Left ventricle myocardium inferior (tissue), 1 donor: Measurements from ENCODE around the gene SLC19A2. TPM values are rescaled to one million over a fixed set of nuclear protein-coding genes. Genes with fewer than 3 reads are reported as not detected.
A peak's percentile ranks its signal among the peaks of the same experiment; 100 is the strongest.

Experiments used
- DNase-seq: peaks from one replicate; pipeline ENCODE4 v3.0.0-alpha.2; 2020
- H3K27ac ChIP-seq: fragments of 200-600 bp; replicated peaks from 2 replicates; pipeline ENCODE4 v1.8.0; 2021
- H3K27me3 ChIP-seq: fragments of 200-600 bp; 2 replicates; pipeline ENCODE4 v1.8.0; 2021; ENCODE audit warnings: low read depth
- H3K36me3 ChIP-seq: fragments of 200-600 bp; 2 replicates; pipeline ENCODE4 v1.8.0; 2021
- H3K4me1 ChIP-seq: fragments of 200-600 bp; 2 replicates; pipeline ENCODE4 v1.8.0; 2021
- H3K4me3 ChIP-seq: fragments of 200-600 bp; 2 replicates; pipeline ENCODE4 v1.8.0; 2021; ENCODE audit warnings: mild to moderate bottlenecking, moderate library complexity
- H3K9me3 ChIP-seq: fragments of 200-600 bp; replicated peaks from 2 replicates; pipeline ENCODE4 v1.8.0; 2021
- intact Hi-C: fragments of 100-400 bp; cut with micrococcal nuclease; formaldehyde crosslinking; loops from one replicate; pipeline ENCODE4 v1.11.0; 2022
- total RNA-seq: library from RNA; stranded (reverse); fragmentation: NEBNext Ultra II Directional; extraction: Animal tissue kit (Norgen Biotek cat#: 25700); gene quantifications from one replicate; pipeline ENCODE4 v1.2.1, GENCODE V29; 2021
- TF ChIP-seq, protein P1 (sequence below): fragments of 200-600 bp; IDR thresholded peaks from 2 replicates; pipeline ENCODE4 v1.8.0; 2021; ENCODE audit warnings: antibody characterized with exemption, mild to moderate bottlenecking, borderline replicate concordance
- donor health status: DM: no; HTN: yes; CAD: no; lungs with severe emphysema.

Gene SLC19A2
- total RNA-seq, 1 donor from 2014 or later, result 16.6 TPM

DNA sequence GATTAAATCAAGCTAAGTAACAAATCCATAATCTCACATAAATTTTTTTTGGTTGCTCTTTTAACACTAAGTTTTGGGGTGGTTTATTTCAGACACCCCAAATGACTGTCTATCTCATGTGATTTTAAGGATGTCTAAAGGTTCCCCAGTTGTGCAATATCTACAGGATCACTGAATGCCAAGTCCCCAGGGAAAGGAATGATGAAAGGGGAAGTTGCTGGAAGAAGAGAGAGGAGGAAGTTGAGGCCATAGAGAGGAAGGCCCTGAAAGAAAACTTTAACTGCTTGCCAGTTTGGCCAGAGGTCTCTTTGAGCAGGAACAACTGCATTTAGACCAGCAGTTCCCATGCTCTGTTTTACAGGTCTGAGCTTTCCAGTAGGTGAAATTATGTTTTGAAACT is 27.5 kb upstream of the SLC19A2 start:
- Histone ChIP-seq H3K27me3 (no peaks in the 10 kb centered on the region), H3K9me3 (no peaks in the 10 kb centered on the region), H3K4me3 (no peak overlapping the region), H3K27ac (peak overlapping the region; percentile 58), H3K4me1 (peaks cover 16% of the 10 kb centered on the region), H3K36me3 (peaks cover 5% of the 10 kb centered on the region)
- no peak for DNase-seq
- intact Hi-C loops, result no loop called here
- TF ChIP-seq, protein P1, sequence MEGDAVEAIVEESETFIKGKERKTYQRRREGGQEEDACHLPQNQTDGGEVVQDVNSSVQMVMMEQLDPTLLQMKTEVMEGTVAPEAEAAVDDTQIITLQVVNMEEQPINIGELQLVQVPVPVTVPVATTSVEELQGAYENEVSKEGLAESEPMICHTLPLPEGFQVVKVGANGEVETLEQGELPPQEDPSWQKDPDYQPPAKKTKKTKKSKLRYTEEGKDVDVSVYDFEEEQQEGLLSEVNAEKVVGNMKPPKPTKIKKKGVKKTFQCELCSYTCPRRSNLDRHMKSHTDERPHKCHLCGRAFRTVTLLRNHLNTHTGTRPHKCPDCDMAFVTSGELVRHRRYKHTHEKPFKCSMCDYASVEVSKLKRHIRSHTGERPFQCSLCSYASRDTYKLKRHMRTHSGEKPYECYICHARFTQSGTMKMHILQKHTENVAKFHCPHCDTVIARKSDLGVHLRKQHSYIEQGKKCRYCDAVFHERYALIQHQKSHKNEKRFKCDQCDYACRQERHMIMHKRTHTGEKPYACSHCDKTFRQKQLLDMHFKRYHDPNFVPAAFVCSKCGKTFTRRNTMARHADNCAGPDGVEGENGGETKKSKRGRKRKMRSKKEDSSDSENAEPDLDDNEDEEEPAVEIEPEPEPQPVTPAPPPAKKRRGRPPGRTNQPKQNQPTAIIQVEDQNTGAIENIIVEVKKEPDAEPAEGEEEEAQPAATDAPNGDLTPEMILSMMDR, result no peak

DNA sequence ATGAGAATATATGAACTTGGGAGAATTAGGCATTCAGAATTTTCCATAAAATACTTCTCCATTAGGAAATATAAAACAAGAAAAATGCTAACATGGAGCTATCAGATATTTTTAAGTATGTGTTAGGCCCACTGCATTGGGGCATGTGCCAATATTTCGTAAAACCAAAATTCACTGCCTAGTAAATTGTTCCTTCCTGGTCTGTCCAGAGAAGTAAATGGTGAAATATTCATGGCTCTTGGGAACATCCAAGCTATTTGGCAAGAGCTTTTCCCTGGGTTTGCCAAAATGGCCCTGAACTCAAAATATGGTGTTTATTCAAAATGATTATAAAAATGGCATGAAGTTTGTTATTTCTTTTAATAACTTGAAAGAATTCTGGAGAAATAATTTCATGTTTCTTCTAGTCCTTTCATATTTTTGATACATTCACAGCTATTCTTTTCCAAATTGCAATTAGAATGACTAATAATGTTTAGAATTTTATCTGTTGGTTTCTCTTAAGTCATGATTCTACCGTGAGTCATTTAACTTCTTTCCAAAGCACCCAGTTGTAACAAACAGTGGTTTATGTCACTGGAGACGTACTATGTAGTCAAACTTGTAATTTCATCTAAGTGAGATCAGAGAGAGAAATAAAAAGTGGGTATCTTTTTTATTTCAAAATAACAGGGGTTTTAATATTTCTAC is 25.7 kb upstream of the SLC19A2 start:
- Histone ChIP-seq H3K27ac (peak overlapping the region; percentile 58), H3K36me3 (peaks cover 5% of the 10 kb centered on the region), H3K9me3 (no peaks in the 10 kb centered on the region), H3K4me1 (peaks cover 18% of the 10 kb centered on the region), H3K4me3 (no peak overlapping the region), H3K27me3 (no peaks in the 10 kb centered on the region)
- TF ChIP-seq, protein P1, result no peak
- intact Hi-C loops, result no loop called here
- DNase-seq, result no peak

DNA sequence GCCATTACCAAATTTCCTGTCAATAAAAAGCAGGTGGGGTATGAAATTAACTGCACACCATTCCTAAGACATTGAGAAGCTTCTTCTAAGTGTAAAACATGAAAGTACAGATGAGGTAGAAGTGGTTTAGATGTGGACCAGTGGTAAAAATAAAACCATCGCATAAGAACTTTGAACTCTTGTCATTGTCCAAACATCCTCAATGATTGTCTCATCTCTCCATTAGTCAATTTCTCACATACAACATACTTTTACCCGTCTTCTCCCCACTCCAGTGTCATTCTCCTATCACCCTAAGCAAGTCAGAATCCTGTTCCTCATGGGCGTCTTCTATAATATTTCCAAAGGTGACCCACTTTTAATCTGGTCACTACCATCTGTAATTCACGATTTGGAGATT is 24.3 kb upstream of the SLC19A2 start:
- H3K9me3 ChIP-seq, result no peaks in the 10 kb centered on the region
- H3K27ac ChIP-seq, result peak overlapping the region; percentile 58
- no peak for DNase-seq
- intact Hi-C loops, result no loop called here
- TF ChIP-seq, protein P1, result no peak
- H3K4me1 ChIP-seq, result peaks cover 18% of the 10 kb centered on the region
- no peaks in the 10 kb centered on the region for H3K27me3 ChIP-seq
- H3K4me3 ChIP-seq, result no peak overlapping the region
- peaks cover under 1% of the 10 kb centered on the region for H3K36me3 ChIP-seq

DNA sequence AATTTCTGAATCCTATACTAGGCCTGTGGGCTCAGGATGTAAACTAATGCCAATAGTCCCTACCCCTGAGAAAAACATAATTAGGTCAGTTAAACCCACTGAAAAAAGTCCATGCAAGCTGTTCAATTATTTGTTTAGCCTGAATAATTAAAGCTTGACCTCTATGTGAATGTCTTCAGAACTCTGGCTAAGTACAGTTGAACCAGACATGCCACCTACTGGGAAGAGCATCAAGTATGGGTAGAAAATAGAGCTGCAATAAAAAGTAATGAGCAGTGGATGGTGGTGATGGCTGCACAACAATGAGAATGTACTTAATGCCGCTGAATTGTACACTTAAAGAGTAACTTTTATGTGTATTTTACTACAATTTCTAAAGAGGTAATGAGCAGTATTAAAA is 23.6 kb upstream of the SLC19A2 start:
- no peak for DNase-seq
- intact Hi-C loops, result no loop called here

DNA sequence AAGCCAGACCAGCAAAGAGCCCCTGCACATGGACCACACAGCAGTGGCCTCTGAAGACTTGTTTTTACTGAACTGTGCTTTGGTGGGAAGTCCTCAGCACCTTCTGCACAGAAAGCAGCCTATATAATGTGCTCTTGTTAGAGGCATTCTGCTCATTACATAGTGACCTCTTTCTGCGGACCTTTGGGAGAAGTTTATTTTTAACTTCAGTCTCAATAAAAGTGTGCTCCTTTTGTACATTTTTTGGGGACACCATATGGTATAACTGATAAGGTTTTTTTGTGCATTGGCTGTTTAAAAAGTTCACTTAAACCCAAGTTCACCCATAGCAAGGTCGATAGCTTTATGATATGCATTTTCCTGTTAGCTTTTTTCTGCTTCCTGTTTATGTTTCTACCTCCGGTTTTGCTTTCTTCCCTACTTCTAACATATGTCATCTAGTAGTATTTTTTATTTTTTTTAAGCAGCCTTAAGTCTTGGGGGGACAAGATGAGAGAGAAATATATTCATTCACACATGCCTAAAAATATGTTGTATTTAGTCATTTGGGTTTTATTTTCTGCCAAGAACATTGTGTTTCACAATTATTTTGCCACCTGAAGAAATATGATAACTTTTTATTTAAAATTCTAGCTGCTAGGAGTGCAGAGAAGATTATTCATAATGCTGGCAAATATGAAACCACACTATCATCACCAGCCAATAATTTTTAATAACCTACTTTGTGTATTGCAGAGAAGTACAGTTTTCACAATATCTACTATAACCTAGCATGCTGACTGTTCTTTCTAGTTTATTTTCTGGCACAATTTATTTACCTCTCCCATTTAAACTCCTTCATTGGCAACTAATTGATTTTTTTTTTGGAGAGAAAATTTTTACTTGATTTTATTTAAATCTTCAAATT is 22.9 kb upstream of the SLC19A2 start:
- no peak overlapping the region for H3K4me3 ChIP-seq
- TF ChIP-seq, protein P1, result no peak
- peaks cover 18% of the 10 kb centered on the region for H3K4me1 ChIP-seq
- DNase-seq, result no peak
- no peaks in the 10 kb centered on the region for H3K27me3 ChIP-seq
- intact Hi-C loops, result no loop called here
- H3K9me3 ChIP-seq, result no peaks in the 10 kb centered on the region
- no peaks in the 10 kb centered on the region for H3K36me3 ChIP-seq
- H3K27ac ChIP-seq, result peak overlapping the region; percentile 11

More for the DNA sequence above, 23.6 kb upstream of the SLC19A2 start:
- TF ChIP-seq, protein P1, result peak; percentile 46
- peak overlapping the region; percentile 11 for H3K27ac ChIP-seq
- H3K4me3 ChIP-seq, result no peak overlapping the region
- H3K4me1 ChIP-seq, result peaks cover 18% of the 10 kb centered on the region
- no peaks in the 10 kb centered on the region for H3K9me3 ChIP-seq
- H3K36me3 ChIP-seq, result no peaks in the 10 kb centered on the region
- no peaks in the 10 kb centered on the region for H3K27me3 ChIP-seq
